Pulmonary artery endothelial cell (primary cell): ENCODE results near the gene DECR2. TPM values are rescaled to one million over a fixed set of nuclear protein-coding genes. Genes with fewer than 3 reads are reported as not detected.
"Not testable (repeated sequence)": the region's sequence is repeated elsewhere in the genome, so short reads cannot be mapped to it uniquely, and the experiment has no call there.

ENCODE experiments used
- DNase-seq: peaks from one replicate; pipeline ENCODE4 v3.0.0-alpha.2; 2011; ENCODE audit warnings: low read depth, low spot score
- total RNA-seq: library from RNA; depleted of rRNA; stranded (reverse); fragments of >200 nt; gene quantifications from 2 replicates; pipeline ENCODE4 v1.2.3, GENCODE V29; 2014

DECR2 gene, protein sequence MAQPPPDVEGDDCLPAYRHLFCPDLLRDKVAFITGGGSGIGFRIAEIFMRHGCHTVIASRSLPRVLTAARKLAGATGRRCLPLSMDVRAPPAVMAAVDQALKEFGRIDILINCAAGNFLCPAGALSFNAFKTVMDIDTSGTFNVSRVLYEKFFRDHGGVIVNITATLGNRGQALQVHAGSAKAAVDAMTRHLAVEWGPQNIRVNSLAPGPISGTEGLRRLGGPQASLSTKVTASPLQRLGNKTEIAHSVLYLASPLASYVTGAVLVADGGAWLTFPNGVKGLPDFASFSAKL
- 10.5 and 19.4 TPM in 2 replicates for total RNA-seq

- peak; percentile 57 for DNase-seq
Measured at GRCh38 chr16:401468-402348, at the start of gene DECR2. Gene DECR2, plus strand, starts transcription at chr16:401885. Its CDS starts 79 bp downstream, at chr16:401964.

- DNase-seq = peak; percentile 48
Measured at GRCh38 chr16:352547-353403, 48.9 kb upstream of the DECR2 start, which contains the start of gene AXIN1. Gene AXIN1, minus strand, starts transcription at chr16:352723. Its CDS starts 5,698 bp downstream, at chr16:347025.

DNA sequence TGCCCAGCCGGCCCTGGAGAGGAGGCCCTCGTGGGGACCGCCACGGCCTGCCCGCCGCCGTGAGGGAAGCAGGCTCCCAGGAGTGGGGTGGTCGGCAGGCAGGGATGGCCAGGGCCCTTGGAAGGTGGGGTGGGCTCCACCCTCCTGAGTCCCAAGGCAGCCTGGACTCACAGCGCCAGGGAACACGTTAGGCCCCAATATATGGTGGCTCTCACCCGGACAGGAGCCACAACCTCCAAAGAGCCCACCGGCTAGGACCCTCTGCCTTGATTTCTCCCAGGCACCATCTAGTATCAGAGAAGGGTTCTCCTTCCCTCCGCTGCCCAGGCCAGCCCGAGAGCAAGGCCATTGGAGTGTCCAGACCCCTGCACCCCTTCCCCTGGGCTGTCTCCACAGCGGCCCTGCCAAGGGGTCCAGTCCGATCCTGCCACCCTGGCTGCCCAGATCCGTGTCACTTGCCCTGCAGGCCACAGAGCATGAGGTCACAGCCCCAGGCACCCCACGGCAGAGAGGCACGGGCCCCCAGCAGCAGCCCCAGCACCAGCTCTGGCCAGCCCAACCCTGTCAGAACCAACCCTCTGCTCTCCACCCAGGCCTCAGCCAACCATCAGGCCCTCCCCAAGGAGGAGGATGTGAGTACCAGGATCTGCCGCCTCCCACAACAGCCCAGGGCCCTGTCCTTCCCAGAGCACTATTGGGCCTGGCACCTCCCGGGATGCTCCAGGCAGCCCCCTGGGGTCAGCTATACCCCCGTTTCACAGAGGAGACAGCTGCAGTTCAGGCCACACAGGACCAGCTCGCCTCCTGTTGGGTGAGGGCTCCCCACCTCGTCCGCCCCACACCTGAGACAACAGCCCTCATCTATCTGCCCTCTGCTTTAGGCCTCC is 48.0 kb upstream of the DECR2 start:
- no peak for DNase-seq

- DNase-seq = no peak
Measured at GRCh38 chr16:354291-354881, 47.3 kb upstream of the DECR2 start.

GRCh38 chr16:354971-355461 is 46.7 kb upstream of the DECR2 start:
- no peak for DNase-seq

GRCh38 chr16:356741-357140 is 44.9 kb upstream of the DECR2 start:
- DNase-seq = no peak

GRCh38 chr16:359067-359763 is 42.5 kb upstream of the DECR2 start:
- no peak for DNase-seq

DNA sequence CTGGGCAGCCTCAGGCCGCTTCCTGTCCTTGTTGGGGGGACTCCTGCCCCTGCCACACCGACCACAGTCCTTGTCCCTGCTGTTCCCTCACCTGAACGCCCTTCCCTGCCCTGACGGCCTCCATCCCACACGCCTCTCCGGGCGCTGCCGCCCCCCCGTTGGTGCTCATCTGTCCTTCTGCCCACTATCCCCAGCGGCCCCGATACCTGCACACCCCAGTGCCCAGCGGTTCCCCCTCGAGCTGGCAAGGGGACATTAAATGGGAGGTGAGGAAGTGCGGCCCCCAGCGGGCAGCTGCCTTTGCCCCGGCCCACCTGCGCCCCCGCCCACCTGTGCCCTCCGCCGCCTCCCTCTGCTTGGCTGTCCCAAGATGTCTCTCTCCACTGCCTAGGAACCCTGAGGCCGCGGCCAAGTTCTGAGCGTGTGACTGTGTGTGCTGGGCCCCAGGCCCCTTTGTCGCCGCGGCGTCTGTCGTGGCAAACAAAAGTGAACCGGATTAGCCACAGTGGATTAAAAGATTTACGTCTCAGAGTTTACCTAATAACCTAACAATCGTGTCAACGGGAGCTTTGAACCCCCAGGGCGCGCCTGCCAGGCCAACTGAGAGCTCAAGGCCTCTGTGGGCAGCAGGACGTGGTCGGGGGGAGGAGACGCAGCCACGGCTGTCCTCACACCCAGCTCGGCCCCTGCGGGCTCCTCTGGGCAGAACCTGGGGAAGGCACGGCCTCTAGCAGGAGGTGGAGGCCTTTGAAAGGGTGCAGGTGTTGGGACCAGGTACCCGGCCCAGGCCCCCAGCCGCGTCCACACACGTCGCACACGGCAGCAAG is 41.6 kb upstream of the DECR2 start:
- no peak for DNase-seq

DNA sequence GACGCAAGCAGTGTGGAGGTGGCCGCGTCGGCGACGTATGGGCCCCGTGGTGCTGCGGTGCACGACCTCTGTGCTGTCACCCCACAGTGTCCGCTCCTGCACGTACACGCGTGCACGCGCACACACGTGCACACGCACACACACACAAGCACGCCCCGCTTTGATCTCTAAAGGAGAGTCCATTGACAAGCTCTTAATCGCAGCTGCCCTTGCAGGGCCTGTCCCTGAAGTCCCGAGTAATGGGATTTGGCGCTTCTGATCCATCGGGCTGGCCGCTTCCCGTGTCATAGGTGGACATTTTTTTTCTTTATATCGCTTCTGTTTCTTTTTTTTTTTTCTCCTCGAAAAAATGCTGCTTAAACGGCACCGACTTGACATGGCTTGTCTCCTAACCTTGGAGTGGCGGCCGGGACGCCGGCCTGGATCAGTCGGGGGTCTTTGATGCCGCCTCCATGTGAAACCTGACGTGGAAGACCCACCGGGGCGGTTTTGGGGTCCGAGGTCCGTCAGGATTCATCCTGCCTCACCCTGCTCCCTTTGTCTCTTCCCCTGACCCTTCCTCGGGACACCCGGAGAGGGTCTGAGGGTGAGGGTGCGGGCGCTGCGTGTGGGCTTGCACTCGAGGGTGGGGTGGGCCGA is 40.9 kb upstream of the DECR2 start:
- DNase-seq = no peak

DNA sequence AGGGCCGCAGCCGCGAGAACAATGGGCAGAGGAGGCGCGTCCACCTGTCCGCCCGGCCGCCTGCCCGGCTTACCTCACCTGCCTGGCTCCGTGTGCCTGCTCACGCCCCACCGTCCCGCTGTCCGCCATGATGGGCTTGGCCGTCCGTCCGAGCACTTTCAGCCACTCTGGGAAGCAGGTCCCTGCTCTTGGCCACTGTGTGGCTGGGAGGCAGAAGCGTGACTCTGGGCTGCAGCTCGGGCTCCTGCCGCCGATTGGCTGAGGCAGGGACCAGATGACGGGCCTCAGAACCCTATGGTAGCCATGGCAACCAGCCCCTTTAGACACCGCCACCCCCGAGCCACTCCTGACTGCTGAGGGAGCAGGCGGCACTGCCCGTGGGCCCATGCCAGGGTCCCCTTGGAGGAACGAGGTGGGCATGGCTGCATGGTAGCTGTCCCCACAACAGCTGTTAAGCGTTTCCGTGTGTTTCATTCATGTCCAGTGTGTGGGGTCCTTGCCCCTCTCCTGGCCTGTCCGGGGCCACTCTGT is 40.3 kb upstream of the DECR2 start:
- no peak for DNase-seq

DNA sequence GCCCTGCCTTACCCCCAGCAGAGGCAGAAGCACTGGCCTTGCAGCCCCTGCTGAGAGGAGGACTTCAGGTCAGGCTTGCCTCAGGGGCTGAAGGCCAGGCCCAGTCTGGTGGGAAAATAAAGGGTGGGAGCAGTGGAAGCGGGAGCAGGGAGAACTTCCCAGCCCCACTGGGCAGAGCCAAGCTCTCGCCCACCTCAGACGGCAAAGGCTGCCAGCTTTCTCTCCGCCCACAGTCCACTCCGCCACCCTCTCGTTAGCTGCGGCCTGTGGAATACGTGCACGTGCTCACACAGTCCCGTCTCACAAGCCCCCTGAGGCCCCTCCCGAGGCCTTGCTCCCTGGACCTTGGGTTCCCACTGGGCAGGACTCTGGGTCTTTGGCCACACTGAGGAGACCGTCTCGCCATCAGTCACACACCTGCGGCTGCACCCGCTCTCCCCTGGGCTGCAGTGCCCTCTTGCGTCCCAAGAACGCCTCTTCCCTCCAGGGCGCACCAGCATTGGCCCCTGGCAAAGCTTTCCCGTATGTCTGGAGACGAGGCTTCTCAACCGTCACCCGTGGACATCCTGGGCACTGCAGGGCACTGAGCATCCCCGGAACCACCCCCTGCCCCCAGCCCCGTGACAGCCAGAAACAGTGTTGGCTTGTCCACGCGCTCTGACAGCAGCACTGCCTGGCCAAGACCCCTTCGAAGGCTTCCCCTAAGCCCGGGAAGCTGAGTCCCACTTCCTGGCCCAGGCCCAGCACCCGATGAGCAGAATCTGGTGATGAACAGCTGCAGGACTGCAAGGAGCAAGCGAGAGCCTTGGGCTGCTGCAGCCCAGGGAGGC is 39.6 kb upstream of the DECR2 start:
- DNase-seq = peak; percentile 32

- not testable (repeated sequence) for DNase-seq
Measured at GRCh38 chr16:362702-362999, 39.0 kb upstream of the DECR2 start.

DNA sequence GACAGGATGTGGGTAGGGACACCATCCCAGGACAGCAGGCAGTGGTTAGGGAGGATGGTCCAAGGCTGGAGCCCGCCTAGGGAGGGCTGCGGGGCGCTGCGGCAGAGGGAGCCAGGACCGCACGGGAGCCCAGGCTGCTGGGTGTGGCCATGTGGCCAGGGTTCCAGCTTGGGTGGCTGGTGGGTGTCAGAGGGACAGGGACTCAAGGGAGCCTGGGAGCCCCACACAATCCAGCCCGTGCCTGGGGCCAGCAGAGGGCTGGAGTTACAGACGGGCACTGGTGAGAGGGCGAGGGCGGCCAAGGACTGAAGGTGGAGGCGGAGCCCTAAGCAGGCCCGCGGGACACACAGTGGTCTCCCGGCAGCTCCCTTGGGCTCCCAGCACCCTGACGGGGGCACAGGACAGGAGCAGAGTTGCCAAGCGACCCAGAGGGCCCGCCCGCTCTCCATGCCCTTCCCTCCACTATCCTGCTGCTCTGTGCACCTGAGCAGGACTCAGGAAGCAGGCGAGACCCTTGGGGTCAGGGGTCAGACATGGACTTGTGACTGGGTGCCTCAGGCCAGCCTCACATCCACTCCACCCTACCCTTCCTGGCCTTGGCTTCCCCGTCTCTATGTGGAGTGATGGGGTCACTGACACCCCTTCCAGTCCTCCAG is 38.4 kb upstream of the DECR2 start:
- DNase-seq = no peak

- DNase-seq = no peak
Measured at GRCh38 chr16:363766-364490, 37.8 kb upstream of the DECR2 start.

- no peak for DNase-seq
Measured at GRCh38 chr16:364595-365491, 36.8 kb upstream of the DECR2 start.
